GM23338 (cell line): ENCODE results near the gene GRM8. TPM values are rescaled to one million over a fixed set of nuclear protein-coding genes. Genes with fewer than 3 reads are reported as not detected.

Experiments
- ATAC-seq: fragments of 200-7000 bp; cut with Tn5 transposase; 3 replicates; pipeline ENCODE4 v1.9.1; 2020
- DNase-seq: peaks from one replicate; pipeline ENCODE4 v3.0.0-alpha.2; 2015; ENCODE audit warnings: low spot score
- H2AFZ ChIP-seq: fragments of 200-600 bp; sonication (generic); 2 replicates; pipeline ENCODE4 v1.8.0; 2016; ENCODE audit warnings: antibody characterized with exemption, mild to moderate bottlenecking, moderate library complexity
- H3F3A ChIP-seq: fragments of 200-600 bp; sonication (generic); replicated peaks from 2 replicates; pipeline ENCODE4 v1.8.0; 2017; ENCODE audit warnings: antibody characterized with exemption, mixed run types, low read depth
- H3K27ac ChIP-seq: fragments of 200-600 bp; sonication (generic); 2 replicates; pipeline ENCODE4 v1.6.1; 2016; ENCODE audit warnings: low read depth
- H3K27me3 ChIP-seq: fragments of 200-600 bp; sonication (generic); 2 replicates; pipeline ENCODE4 v1.8.0; 2016; ENCODE audit warnings: mild to moderate bottlenecking, mixed run types, moderate library complexity; ENCODE audit not compliant: insufficient read depth
- H3K36me3 ChIP-seq: fragments of 200-600 bp; sonication (generic); 2 replicates; pipeline ENCODE4 v1.8.0; 2016; ENCODE audit warnings: mild to moderate bottlenecking; ENCODE audit not compliant: insufficient read depth
- H3K4me1 ChIP-seq: fragments of 200-600 bp; sonication (generic); 2 replicates; pipeline ENCODE4 v1.8.0; 2016; ENCODE audit warnings: mild to moderate bottlenecking, moderate library complexity; ENCODE audit not compliant: insufficient read depth
- H3K4me2 ChIP-seq: fragments of 200-600 bp; sonication (generic); 2 replicates; pipeline ENCODE4 v1.7.1; 2017; ENCODE audit warnings: mixed run types
- H3K4me3 ChIP-seq: fragments of 200-600 bp; sonication (generic); 2 replicates; pipeline ENCODE4 v1.6.1; 2016; ENCODE audit warnings: mixed run types
- H3K79me2 ChIP-seq: fragments of 200-600 bp; sonication (generic); replicated peaks from 2 replicates; pipeline ENCODE4 v1.8.0; 2017; ENCODE audit warnings: mild to moderate bottlenecking; ENCODE audit not compliant: insufficient read depth
- H3K9me2 ChIP-seq: fragments of 200-600 bp; sonication (generic); 2 replicates; pipeline ENCODE4 v1.8.0; 2017; ENCODE audit not compliant: insufficient read depth
- H4K20me1 ChIP-seq: fragments of 200-600 bp; sonication (generic); replicated peaks from 2 replicates; pipeline ENCODE4 v1.8.0; 2017; ENCODE audit warnings: mild to moderate bottlenecking; ENCODE audit not compliant: insufficient read depth
- H3K27ac Mint-ChIP-seq: 2 replicates; pipeline ENCODE4 v1.8.0; 2020; ENCODE audit warnings: inconsistent platforms, mild to moderate bottlenecking, moderate library complexity, mixed read lengths
- H3K27me3 Mint-ChIP-seq: 3 replicates; pipeline ENCODE4 v1.8.0; 2022; ENCODE audit warnings: low read depth, mild to moderate bottlenecking, moderate library complexity, mixed read lengths, inconsistent platforms; ENCODE audit not compliant: insufficient read depth, poor library complexity
- H3K36me3 Mint-ChIP-seq: 3 replicates; pipeline ENCODE4 v1.8.0; 2021; ENCODE audit warnings: low read depth, mild to moderate bottlenecking, inconsistent platforms, moderate library complexity, mixed read lengths
- H3K4me1 Mint-ChIP-seq: 3 replicates; pipeline ENCODE4 v1.8.0; 2020; ENCODE audit warnings: mild to moderate bottlenecking, inconsistent platforms, mixed read lengths
- H3K4me3 Mint-ChIP-seq: 3 replicates; pipeline ENCODE4 v1.8.0; 2021; ENCODE audit warnings: moderate library complexity, mild to moderate bottlenecking, inconsistent platforms, mixed read lengths
- H3K9me3 Mint-ChIP-seq: 3 replicates; pipeline ENCODE4 v1.8.0; 2020; ENCODE audit warnings: moderate library complexity, mild to moderate bottlenecking, inconsistent platforms, mixed read lengths
- JUNB ChIP-seq: IDR thresholded peaks from one replicate; pipeline ENCODE4 v1.6.1; 2016; ENCODE audit warnings: antibody characterized with exemption; ENCODE audit not compliant: unreplicated experiment
- POLR2AphosphoS5 ChIP-seq: IDR thresholded peaks from 2 replicates; pipeline ENCODE4 v1.6.1; 2016; ENCODE audit warnings: antibody characterized with exemption, low read depth
- polyA plus RNA-seq: library from polyadenylated mRNA; unstranded; fragments of >200 nt; fragmentation: Nextera tagmentation; extraction: Ambion mirVana; gene quantifications from 2 replicates; pipeline ENCODE4 v1.2.1, GENCODE V29; 2016
- total RNA-seq: library from RNA; depleted of rRNA; stranded (reverse); fragments of >200 nt; shearing (Covaris generic); gene quantifications from 2 replicates; pipeline ENCODE4 v1.2.3, GENCODE V29; 2014
- TF ChIP-seq, protein P1 (sequence below): IDR thresholded peaks from one replicate; pipeline ENCODE4 v1.6.1; 2018; ENCODE audit warnings: antibody characterized with exemption; ENCODE audit not compliant: unreplicated experiment
- TF ChIP-seq, protein P2 (sequence below), 2 experiments: fragments of 200-600 bp in 1 of 2; sonication (generic) in 1 of 2; conservative IDR thresholded peaks; 2 replicates each; pipeline versions ENCODE4 v1.5.1 to v1.6.1; 2016 to 2017; ENCODE audit warnings: antibody characterized with exemption in 2 of 2, low read depth in 2 of 2, mild to moderate bottlenecking in 2 of 2, moderate library complexity in 1 of 2

GRM8 gene
- total and polyA plus RNA-seq, 2 experiments from 2014 or later: 1.9 to 6.6 TPM

DNA sequence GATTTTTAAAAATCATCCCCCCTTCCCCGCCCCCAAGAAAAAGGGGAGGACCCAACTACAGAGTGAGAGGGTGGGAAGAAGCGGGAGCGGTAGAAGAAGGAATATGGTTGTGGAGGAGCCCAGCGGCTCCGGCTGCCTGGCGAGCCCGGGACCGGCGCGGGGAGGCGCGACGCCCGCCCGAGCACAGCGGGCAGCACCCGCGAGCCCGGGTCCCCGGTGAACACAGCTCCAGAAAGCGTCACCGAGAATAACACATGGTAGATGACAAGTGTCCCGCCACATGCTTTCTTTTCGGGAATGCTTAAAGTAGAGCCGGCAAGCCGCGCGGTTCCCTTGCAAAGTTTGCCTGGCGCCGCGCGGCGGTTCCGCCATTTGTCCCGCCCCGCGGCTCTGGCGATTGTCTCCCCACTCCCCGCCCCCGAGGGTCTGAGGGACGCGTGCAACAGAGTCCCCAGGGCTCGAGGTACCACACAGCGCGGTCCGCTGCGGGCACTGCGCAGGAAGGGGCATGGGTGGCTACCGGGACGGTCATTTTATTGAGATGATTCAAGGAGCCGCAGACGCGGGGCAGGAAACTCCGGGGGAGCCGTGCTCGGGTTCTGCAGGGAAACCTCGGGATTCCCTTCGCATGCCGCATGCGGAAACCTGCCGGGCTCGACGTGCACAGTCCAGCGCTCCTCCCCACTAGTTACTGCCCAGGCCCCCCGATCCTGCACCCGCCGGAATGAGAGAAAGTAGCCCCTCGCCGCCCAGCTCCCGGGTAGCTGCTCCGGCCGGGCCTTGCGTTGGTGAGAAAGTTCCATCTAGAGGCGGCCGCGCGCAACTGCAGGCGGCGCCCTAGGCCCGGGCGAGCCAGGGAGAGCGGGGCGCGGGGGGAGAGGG is 781 bp upstream of the GRM8 start:
- 0 out of 2 replicates have a peak, but pooled peaks cover 4% of the 10 kb centered on the region for H3F3A ChIP-seq
- peak; percentile 86 for DNase-seq
- H3K4me1 Mint-ChIP-seq: peaks cover 17% of the 10 kb centered on the region
- peaks cover 42% of the 10 kb centered on the region for H3K27me3 Mint-ChIP-seq
- H3K9me3 Mint-ChIP-seq: no peaks in the 10 kb centered on the region
- H2AFZ ChIP-seq: peak overlapping the region; percentile 99
- peak; percentile 67 for ATAC-seq
- TF ChIP-seq, protein P1, sequence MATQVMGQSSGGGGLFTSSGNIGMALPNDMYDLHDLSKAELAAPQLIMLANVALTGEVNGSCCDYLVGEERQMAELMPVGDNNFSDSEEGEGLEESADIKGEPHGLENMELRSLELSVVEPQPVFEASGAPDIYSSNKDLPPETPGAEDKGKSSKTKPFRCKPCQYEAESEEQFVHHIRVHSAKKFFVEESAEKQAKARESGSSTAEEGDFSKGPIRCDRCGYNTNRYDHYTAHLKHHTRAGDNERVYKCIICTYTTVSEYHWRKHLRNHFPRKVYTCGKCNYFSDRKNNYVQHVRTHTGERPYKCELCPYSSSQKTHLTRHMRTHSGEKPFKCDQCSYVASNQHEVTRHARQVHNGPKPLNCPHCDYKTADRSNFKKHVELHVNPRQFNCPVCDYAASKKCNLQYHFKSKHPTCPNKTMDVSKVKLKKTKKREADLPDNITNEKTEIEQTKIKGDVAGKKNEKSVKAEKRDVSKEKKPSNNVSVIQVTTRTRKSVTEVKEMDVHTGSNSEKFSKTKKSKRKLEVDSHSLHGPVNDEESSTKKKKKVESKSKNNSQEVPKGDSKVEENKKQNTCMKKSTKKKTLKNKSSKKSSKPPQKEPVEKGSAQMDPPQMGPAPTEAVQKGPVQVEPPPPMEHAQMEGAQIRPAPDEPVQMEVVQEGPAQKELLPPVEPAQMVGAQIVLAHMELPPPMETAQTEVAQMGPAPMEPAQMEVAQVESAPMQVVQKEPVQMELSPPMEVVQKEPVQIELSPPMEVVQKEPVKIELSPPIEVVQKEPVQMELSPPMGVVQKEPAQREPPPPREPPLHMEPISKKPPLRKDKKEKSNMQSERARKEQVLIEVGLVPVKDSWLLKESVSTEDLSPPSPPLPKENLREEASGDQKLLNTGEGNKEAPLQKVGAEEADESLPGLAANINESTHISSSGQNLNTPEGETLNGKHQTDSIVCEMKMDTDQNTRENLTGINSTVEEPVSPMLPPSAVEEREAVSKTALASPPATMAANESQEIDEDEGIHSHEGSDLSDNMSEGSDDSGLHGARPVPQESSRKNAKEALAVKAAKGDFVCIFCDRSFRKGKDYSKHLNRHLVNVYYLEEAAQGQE: no peak
- TF ChIP-seq POLR2AphosphoS5 (peak; percentile 22; the same call in 1 of the 2 replicates), JUNB (no peak)
- TF ChIP-seq, protein P2, sequence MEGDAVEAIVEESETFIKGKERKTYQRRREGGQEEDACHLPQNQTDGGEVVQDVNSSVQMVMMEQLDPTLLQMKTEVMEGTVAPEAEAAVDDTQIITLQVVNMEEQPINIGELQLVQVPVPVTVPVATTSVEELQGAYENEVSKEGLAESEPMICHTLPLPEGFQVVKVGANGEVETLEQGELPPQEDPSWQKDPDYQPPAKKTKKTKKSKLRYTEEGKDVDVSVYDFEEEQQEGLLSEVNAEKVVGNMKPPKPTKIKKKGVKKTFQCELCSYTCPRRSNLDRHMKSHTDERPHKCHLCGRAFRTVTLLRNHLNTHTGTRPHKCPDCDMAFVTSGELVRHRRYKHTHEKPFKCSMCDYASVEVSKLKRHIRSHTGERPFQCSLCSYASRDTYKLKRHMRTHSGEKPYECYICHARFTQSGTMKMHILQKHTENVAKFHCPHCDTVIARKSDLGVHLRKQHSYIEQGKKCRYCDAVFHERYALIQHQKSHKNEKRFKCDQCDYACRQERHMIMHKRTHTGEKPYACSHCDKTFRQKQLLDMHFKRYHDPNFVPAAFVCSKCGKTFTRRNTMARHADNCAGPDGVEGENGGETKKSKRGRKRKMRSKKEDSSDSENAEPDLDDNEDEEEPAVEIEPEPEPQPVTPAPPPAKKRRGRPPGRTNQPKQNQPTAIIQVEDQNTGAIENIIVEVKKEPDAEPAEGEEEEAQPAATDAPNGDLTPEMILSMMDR (conservative IDR thresholded peaks at IDR 0.05; ENCODE audit: low read depth in 2 of 2): peak; percentile 73 to 83
- peak overlapping the region; percentile 98 for H3K4me2 ChIP-seq
- H3K9me2 ChIP-seq: no peaks in the 10 kb centered on the region
- H3K36me3 ChIP-seq: no peaks in the 10 kb centered on the region
- peaks cover 66% of the 10 kb centered on the region for H3K27me3 ChIP-seq
- H4K20me1 ChIP-seq: peaks cover 3% of the 10 kb centered on the region
- H3K4me1 ChIP-seq: peaks cover 22% of the 10 kb centered on the region
- peak overlapping the region; percentile 95 for H3K4me3 ChIP-seq
- H3K36me3 Mint-ChIP-seq: no peaks in the 10 kb centered on the region; the same call in 2 of the 3 replicates
- peak overlapping the region; percentile 87 for H3K4me3 Mint-ChIP-seq
- H3K27ac ChIP-seq: no peak overlapping the region
- no peak overlapping the region for H3K27ac Mint-ChIP-seq
- no peaks in the 10 kb centered on the region for H3K79me2 ChIP-seq

DNA sequence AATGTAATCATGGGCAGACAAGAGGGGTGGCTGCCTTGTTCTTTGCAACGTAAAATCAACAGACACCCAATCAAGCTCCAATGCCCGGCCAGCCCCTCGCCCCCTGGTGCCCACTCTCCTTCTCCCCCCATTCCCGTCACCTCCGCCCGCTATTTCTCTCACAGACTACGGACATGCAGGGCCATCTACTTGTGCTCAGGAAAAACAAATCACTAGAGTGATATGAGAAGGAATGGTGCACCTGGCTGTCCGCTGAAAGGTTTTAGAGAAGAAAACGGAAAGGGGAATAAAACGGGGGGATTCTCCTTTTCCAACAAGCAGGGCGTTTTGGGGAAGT is 396 bp downstream of the GRM8 start:
- Histone ChIP-seq H3K4me2 (peak overlapping the region; percentile 98), H3K4me1 (peaks cover 22% of the 10 kb centered on the region), H3K27ac (no peak overlapping the region), H4K20me1 (peaks cover 3% of the 10 kb centered on the region), H2AFZ (peak overlapping the region; percentile 99), H3K27me3 (peaks cover 78% of the 10 kb centered on the region), H3K36me3 (no peaks in the 10 kb centered on the region), H3K4me3 (peak overlapping the region; percentile 95), H3F3A (0 out of 2 replicates have a peak, but pooled peaks cover 4% of the 10 kb centered on the region), H3K79me2 (no peaks in the 10 kb centered on the region), H3K9me2 (no peaks in the 10 kb centered on the region)
- TF ChIP-seq, protein P2 (conservative IDR thresholded peaks at IDR 0.05; ENCODE audit: low read depth in 2 of 2): 0 out of 4 replicates have a peak, but pooled peaks of 1 of the 2 experiments have one; percentile 2
- TF ChIP-seq, protein P1: no peak
- Mint-ChIP-seq H3K4me1 (peaks cover 12% of the 10 kb centered on the region), H3K4me3 (peak overlapping the region; percentile 87), H3K27me3 (peaks cover 45% of the 10 kb centered on the region), H3K9me3 (no peaks in the 10 kb centered on the region), H3K36me3 (no peaks in the 10 kb centered on the region; the same call in 2 of the 3 replicates), H3K27ac (no peak overlapping the region)
- ATAC-seq (peak; percentile 1; the same call in 2 of the 3 replicates), DNase-seq (peak; percentile 25)
